HG03432 (cell line): ENCODE measurements around the gene PAQR9.

Experiments
- ATAC-seq: cut with Tn5 transposase; IDR thresholded peaks from one replicate; pipeline ENCODE4 v1.9.1; 2021; ENCODE audit warnings: mild to moderate bottlenecking, moderate library complexity; ENCODE audit not compliant: unreplicated experiment

Gene PAQR9

DNA sequence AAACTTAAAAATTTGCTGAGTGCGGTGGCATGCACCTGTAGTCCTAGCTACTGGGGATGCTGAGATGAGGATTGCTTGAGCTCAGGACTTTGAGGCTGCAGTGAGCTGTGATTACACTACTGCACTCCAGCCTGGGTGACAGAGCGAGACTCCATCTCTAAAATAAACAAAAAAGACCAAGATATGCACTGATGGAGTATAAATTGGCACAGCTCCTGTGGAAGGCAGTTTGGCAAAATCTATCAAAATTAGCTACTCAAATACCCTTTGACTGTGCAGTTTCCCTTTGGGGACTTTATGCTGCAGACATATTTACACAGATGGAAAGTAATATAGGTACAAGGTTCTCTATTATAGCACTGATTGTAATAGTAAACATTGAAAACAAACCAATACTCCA lies 19.8 kb upstream of the PAQR9 start:
- ATAC-seq, result no peak

DNA sequence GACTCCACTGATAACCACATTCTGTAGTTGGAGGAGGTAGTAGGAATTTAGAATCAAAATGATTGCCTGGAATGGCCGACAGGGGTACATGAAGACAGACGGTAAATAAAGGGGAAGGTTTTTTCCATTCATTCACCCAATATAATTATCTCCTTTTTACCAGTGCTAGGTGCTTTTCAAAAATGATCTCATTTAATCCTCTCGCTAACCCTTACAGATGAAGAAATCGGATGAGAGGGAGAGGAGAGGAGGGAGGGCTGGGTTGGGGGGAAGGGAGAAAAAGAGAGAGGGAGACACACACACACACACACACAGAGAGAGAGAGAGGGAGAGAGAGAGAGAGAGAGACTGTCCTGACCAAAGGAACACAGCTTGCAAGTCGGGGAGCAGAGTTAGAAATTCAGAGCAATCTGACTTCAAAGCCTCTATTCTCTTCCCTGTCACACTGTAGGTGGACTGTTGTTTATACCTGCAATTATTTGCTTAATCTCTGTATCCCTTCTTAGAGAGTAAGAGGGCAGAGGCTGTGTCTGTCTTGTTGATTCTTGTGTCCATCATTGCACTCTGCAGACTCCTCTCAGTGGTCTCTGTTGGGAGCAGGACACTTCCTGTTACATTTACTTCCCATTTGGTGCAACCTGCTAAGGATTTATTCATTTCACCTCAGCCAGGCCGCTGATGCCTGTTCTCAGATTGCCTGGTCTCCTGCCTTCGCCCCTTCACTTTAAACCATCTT lies 18.7 kb upstream of the PAQR9 start:
- no peak for ATAC-seq

DNA sequence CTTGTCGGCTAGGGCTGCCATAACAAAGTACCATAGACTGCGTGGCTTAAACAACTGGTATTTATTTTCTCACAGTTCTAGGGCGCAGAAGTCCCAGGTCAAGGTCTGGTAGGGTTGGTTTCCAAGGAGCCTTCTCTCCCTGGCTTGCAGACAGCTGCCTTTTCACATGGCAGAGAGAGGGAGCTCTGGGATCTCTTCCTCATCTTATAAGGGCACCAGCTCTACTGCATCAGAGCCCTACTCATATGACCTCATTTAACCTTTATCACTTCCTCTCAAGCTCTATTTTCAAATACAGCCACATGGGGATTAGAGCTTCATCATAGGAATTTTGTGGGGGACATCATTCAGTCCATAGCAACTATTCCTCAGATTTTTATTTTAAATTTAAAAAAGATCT lies 17.6 kb upstream of the PAQR9 start:
- ATAC-seq, result no peak

DNA sequence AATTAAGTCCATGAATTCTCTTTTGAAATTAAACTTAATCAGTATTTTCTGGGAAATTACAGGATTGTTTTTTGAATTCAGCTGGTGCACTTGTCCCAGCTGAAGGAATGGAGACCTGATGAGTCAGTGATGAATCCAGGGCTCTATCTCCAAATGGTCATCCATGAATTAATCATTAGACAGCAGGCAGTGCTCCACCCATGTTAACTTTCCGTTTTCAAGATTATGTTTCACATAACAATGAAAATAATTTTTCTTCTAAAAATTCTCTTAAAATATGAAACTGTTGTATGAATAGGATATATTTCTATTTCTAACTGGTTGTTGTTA lies 13.9 kb upstream of the PAQR9 start:
- ATAC-seq, result no peak

DNA sequence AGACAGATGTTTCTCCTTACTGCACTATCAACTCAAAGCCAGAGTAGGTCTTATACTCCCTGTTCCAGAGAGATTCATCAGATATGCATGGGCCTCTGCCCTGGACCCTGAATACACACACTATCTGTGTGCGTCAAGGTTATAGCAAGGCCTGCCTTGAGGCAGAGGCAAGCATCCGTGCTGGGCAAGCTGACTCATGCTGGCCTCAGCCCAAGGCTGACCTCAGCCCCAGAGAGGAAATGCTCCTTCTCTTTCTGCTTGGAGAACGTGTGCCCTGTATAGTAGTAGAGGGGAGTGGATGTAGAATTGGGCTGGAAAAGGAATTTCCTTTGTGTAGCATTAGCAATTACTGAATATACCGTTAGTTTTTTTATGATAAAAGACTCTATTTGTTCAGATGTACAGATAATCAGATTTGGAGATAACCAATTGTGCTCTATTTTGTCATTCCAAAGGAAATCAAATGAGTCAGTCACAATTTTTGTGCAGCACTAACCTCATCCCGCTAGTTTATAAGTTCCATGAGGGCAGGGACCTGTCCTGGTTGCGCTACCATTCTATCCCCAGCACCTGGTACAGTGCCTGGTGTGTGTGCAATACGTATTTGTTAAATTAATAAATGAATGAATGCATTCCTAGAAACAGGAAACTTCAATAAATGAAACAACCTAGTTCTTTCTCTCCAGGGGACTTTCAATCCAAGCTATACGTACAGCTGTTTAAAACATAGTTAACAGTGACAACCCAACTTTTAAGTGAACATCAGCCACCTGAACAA lies 13.3 kb upstream of the PAQR9 start:
- no peak for ATAC-seq

DNA sequence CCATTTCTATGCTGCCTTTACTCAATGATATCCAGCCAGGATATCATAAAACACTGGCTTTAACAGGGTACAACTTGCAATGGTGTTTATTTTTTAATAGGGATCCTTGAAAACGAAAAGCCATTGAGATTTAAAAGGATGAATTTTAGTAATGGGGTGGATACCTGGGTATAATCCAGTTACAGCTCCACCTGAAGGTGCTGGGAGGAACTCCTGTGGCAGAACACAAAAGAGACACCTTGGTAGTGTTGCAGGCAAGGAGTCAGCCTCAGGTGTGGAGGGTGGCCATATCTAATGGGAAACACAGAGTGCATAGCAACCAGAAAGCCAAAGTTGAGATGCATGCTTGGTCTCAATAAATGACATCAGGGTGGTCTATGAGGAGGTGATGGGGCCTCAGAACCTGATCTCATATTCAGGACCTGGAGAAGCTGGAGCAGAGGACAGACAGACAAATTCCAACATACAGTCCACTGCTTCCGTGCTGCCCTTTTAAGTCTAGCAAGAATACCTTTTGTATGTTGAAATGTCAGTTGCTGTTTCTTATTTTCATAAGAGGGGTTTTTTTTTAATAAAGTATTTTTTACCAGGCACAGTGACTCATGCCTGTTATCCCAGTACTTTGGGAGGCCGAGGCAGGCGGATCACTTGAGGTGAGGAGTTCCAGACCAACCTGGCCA lies 12.0 kb upstream of the PAQR9 start:
- no peak for ATAC-seq

DNA sequence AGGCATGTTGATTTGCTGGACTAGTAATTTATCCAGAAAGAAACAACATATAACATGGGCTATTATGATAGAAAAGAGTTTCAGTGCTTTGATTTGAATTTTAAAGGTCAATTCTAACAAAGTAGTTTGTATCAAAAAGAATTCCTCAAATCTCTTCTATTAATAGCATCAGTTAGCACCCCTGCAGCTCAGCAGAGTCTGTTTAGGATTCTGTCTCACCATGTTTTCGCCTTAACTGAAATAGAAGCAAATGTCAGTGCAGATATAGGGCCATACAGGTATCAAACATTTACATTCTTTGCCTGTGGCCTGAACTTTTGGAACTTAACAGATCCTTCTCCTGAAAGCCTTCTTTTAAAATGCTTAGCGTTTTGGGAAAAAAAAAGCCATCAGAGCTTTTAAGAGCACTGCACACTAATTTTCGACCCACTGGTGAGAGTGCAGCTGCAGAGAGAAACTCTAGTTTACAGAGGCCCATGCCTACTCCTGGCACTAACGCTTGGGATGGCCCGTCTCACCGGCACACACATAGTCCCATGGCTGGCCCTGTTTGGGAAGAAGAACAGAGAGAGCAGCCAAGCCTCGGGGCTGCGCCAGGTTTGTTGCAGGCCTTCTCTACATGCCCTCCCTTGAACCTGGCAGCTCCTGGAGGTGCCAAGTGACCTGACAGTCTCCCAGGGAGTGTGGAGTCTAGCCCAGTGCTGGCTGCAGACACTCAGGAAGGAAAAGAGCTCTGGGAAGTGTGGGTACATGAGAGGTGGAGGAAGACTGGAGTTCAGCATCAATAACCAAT lies 9.9 kb upstream of the PAQR9 start:
- no peak for ATAC-seq

DNA sequence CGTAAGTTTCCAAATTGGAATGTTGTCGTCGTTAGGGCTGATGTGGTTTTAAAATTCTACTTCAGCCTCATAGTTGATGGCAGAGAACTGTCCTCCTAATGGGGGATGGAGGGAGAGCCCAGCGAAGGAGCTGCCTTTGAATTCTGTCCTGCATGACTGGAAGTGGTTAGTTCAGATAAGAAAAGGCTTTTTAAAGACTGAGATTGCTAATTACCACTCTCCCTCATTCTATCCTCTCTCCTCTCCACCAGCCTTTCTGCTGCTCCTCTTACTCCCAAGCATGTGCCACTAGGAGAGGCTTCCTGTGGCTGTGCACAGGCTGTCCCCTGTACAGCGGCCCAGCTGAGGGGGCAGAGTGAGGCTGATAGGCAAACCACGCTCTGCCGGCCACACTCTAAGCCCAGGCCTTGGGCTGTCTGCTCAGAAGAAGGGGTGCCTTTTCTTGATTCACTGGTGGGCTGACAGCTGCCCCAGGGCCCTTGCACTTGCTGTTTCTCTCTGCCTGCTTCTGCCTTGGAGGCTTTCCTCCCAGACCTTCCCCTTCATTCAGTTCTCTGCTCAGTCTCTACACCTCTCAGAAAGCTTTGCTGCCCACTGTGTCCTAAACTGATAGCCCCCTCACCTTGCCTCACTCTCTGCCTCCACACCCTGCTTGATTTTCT lies 8.7 kb upstream of the PAQR9 start:
- no peak for ATAC-seq

DNA sequence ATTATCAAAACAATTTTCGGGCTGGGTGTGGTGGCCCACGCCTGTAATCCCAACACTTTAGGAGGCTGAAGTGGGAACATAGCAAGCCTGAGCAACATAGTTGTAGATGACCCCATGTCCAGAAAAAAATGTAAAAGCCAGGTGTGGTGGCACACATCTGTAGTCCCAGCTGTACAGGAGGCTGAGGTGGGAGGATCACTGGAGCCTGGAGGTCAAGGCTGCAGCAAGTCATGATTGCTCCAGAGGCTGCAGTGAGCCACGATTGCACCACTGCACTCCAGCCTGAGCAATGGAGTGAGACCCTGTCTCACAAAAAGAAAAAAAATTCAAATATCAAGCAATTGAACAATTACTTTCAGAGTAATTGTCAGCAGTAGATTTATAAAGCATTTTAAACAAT lies 8.0 kb upstream of the PAQR9 start:
- ATAC-seq, result no peak

DNA sequence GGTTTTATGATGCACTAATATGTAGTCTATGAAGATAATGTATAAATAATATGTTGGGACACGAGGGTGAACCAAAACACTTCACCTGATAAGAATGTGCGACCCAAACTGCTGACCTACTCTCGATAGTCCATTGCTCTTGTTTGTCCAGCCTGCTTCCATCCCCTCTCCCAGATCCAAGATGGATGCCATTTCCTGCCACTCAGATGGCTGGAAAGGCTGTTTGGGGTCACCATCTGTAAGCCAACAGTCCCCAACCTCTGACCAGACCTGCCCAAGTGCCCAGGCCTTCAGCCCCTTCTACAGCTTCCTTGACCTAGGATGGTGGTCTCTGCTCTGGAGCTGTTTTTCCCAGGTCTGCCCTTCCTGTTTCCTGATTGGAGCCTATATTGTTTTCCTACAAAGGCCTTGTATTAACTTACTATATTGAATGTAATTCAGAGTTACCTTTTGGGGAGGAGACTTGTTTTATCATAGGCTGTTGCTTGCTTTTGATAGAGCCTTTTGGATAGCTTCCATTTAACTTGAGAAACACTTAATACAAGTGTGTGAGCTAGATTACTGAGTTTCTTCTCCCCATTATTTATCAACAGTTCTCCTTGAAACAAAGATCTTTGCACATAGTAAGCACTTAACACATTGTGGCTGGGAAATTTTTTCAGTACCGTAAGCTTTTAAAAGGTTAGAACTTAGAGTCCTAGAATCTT lies 5.0 kb upstream of the PAQR9 start:
- no peak for ATAC-seq

DNA sequence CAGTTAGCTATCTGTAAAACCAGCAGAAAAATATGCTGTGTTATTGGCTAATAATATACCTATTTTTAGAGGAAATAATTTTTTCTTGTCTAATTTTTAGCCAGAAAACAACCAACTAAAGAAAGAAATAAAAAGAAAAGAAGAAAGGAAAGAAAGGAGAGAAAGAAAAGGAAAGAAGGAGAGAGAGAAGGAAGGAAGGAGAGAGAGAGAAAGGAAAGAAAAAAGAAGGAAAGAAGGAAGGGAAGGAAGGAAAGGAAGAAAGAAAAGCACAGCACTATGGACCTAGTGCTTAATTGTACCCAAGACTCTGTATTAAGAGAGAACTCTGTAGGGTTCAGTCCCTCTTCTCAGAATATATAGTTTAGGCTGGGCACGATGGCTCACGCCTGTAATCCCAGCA lies 3.3 kb upstream of the PAQR9 start:
- ATAC-seq, result no peak

DNA sequence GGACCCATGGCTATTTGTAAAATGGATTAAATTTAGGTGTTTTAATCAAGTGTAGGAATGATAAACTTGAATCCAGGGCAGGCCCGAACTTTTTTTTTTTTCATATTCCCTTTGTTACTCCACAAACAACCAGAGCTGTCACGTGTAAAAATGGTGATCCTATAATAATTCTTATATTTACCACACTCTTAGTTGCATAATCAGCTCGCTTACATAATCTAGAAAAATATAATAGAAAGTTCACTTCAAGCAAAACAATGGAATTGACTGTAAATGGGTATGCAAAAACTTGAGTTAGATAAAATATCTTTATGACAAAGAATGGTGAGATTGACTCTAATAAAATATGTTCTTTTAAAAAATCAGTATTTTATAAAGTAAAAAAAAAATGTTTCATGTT lies 2.1 kb upstream of the PAQR9 start:
- no peak for ATAC-seq

DNA sequence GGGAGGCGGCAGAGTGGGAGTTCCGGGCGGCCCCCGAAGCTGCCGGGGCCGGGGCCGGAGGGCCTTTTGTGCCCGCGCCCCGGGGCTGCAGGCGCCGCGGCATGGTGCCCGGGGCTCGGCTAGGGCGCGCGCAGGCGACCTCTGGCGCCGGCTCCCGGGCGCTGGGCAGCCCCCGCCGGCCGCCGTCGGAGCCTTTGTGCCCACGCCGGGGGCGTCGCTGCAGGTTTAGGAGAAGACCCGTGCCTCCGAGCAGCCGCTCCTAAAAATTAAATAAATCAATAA lies 299 bp downstream of the PAQR9 start:
- ATAC-seq, result peak; percentile 43

DNA sequence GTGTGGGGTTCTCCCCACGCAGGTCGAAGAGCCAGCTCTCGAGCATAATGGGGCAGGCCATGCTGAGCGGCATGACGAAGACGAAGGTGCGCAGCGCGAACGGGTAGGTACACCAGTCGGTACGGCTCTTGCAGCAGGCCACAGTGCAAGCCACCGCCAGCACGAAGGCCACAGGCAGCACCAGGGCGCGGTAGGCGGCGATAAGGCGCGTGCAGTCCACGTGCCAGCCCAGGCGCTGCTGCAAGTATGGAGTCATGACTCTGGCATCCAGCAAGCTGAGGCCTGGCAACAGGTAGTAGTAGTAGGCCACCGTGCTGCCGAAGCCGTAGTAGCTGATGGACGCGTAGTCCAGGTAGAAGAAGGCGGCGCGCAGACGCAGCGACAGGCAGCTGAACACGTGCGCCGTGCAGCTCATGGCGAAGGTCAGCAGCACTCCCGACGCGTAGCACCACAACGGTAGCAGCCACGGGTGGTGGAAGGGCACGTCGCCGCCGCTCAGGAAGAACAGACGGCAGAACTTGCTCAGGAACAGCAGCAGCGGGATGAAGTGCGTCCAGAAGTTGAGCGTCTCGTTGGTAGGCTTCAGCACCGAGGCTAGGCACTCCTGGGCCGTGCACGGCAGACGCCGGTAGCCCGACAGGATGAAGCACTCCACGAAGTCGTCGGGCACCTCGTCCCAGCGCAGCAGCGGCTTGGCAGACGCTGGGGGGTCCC lies 797 bp downstream of the PAQR9 start:
- peak; percentile 24 for ATAC-seq

DNA sequence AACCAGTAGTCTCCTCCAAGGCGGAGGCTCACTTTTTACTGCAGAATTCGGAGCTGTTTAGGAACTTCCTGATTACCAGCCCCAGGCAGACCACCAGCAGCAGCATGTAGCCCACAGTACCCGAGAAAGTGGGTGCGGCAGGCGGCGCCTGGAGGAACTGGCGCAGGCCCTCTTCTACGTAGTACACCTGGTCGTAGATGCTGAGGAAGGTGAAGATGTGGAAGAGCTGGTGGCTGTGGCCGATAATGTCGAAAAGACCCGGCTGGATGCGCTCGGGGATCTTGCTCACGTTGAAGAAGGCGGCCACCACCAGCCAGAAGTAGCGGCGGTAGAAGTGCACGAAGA lies 1.3 kb downstream of the PAQR9 start:
- ATAC-seq, result no peak

DNA sequence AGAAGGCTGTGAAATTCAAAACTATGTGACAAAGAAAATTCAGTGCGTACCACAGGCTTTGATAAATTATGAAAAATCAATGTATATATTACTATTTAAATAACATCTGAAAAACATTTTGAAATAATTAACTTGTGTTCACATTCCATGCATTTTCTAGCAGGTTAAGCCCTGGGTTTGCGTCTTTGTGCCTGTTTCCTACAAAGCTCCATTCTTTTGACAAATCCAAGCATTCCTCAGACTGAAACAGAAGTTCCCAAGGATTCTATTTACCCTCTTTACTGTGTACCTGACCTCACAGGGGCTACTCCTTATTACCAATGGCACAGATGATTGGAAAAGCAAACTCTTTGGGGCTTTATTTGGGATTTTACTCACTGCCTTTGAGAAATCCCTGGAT lies 1.9 kb downstream of the PAQR9 start:
- ATAC-seq, result no peak

DNA sequence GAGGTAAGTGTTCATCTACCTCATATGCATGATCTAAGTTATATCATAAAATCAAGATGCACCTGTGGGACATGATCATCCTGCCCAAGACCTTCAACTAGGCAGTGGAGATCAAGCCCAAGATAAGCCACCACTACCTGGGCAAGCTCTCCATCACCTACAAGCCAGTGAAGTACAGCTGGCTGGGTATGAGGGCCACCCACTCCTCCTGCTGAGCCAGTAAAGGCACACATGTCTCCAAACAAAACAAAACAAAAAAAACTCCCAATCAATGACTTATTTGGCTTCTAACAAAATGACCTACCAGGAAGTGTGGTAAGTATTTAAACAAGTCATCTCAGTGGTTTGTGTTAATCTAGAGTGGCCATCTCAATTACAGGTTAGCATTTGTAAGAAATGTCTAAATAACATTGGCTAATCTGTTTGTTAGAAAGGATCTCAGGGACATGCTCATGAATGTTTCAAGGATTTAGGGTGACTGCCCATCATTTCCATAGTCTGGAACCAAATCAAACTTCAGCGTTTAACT lies 3.1 kb downstream of the PAQR9 start:
- no peak for ATAC-seq

DNA sequence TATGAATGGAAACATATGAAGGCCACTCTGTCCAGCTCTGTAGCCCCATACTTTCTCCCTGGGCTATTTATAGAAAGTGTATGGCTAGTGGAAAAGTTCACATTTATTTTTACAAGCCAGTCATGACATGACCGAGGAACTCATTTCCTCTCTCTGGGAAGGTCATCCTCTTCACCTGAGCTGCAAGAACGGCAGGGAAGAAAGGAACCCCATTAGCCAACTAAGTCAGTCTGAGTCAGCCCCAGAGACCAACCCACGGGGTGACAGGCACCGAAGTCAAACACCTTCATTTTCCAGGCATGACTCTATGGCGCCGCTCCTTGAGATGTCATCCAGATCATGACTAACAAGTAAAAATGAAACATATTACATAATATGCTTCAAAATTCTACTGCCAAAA lies 4.8 kb downstream of the PAQR9 start:
- no peak for ATAC-seq

DNA sequence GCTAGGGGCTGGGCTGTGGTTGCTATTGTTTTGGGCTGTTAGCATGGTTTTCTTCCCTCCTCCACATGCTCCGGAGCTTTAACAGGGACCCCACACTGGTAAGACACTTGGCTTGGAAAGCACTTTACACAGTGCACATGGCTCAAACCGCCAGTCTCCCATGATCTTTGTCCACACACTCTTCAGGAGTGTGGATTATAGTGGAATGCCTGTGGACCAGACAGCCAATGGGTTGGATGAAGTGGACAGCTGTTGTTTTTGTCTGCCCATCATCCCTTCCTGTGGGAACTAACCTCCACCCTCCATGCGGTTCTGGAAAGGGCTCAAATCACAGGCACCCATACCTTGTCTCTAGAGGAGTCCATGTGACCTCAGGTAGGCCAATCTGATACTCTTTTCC lies 10.0 kb downstream of the PAQR9 start:
- no peak for ATAC-seq
